GM18868 (cell line): Measurements from ENCODE around the gene PUM2.

Source experiments
- ATAC-seq: cut with Tn5 transposase; IDR thresholded peaks from one replicate; pipeline ENCODE4 v1.9.1; 2021; ENCODE audit warnings: mild to moderate bottlenecking, moderate library complexity; ENCODE audit not compliant: unreplicated experiment

Gene PUM2

DNA sequence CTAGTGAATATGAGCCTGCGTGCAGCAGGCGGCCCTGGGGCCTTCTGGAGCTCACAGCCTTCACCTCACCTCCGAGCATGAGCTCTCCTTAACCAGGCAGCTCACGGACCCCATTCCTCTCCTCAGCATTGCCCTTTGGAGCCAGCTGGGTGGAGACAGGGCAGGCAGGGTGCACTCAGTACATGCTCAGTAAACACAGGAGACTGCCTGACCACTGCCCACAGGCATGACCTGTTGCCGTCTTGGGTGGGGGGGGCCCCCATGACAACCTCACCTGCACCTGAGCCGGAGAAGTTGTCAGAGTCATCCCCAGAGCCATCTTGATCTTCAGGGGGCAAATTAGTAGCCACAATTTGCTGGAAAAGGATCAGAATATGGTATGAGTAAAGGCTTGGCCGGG is 145.6 kb downstream of the PUM2 start:
- ATAC-seq: no peak

DNA sequence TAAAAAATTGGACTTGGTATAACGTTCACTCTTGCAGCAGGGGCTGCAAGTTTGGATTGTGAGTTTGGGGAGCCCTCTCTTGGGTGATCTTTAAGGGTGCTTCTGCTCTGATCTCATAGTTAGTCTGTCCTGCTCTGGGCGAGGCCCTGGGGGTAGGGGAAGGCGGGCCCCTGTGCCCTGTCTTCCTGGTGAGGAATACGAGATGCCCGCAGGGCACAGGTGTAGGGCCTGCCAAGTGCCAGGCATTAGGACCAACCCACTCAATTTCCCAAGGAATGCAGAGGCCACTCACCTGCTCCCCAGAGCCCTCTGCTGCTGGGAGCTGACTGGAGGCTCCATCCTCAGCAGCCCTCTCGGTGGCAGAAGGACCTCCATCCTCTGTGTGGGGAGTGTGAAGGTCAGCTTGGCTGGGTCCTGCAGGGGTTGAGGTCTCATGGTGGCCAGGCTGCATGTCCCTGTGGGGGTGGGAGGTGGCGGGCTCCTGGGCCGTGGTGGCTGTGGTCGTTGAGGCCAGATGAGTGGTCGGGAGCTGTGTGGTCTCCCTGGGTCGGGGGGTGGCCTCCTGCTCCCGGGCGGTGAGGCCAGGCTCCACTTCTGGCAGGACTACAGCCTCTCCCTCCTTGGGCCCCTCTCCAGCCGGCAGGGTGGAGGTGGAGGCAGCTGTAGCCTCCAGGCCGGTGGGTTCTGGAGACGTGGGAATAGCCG is 147.0 kb downstream of the PUM2 start:
- no peak for ATAC-seq

DNA sequence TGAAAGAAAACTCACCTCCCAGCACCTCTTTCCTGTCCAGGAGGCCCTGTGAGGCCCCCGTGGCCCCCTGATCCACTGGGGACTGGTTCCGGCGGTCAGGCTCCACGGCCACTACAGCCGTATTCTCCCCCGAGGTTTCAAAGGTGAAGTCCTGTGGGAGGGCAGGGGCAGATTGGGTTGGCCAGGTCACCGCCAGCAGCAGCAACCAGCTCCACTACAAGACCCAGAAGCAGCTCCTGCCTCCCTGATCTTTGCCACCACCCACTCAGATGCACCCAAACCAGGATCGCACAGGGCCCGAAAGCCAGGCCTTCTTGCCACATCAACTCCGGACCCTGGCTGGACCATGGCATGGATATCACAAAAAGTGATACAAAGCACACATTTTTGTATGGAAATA is 147.6 kb downstream of the PUM2 start:
- no peak for ATAC-seq

DNA sequence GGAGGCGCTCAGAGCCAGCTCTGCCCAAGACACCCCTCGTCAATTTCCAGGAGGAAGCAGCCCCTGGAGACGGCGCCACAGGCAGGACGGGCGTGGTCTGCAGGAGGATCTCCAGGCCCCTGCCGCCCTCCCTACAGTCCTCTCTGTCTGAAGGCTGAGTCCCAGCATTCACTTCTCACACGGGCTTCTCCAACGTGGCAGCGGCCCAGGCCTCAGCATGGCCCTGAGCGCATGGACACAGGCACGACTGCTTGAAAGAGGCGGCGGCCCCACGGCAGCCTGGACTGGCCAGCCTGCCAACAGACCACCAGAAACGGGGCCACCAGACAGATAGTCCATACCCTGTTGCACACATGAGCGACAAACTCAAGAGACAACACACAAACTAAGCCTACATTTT is 149.0 kb downstream of the PUM2 start:
- no peak for ATAC-seq

DNA sequence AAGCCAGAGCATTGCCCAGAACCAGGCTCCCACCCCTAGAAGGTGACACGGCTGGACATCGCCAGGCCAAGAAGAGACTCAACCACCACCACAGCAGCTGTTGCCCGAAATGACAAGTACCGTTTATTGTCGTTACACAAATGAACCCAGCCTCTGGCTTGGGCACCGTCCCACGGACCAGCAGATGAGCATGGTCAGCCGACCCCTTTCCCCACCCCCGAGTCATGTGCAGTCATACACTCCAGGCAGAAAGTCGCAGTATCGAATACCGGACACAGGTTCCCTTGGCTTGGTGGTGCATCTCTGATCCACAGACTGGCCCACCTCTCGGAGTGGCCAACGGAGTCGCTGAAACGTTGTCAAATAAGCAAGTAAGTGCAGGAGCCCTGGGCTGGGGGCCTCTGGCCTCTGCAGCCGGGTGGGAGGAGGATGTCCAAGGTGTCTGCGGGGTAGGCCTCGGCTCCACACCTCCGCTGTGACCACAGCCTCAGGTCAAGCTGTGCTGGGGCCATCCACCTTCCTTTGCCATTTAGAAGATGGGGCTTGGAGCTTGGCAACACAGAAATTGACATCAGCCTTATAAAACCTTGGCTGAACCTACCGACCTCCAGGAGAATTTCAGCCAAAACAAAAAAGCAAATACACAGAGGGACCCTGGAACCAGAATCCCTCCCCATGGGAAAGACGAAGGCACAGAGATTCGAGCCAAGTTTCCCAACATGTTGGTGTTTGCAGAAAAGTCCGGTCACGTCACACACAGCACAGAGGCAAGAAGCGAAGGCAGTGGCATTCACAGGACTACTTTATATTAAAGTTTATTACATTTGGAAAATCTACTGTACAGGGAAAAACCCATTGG is 149.7 kb downstream of the PUM2 start:
- no peak for ATAC-seq

DNA sequence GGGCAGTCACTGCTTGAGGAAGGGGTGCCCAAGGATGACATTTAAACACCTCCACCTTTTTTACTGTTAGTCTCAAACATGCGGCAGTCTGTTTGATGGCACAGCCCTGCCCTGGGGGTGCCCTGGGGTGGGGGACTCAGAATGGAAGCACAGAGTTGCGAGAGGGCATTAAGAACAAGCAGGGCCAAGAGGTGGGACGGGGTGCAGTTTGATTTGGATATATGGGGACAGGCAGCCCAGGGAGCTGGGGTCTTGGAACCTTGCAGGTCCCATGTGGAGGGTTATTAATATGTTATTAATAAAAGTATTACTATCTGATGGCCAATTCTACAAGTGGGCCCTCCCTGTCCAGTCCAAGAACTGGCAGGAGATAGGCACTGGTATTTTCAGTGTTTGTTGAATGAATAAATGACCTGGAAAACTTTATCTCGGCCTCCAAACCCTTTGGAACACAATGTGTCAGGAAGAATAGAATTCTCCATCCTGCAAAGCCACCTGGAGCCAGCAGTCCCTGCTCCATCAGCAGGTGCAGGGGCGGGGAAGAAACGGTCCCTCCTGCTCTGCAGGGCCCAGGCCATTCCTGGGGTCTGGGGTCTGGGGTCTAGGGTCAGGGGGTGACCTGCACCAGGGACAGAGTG is 150.9 kb downstream of the PUM2 start:
- no peak for ATAC-seq

DNA sequence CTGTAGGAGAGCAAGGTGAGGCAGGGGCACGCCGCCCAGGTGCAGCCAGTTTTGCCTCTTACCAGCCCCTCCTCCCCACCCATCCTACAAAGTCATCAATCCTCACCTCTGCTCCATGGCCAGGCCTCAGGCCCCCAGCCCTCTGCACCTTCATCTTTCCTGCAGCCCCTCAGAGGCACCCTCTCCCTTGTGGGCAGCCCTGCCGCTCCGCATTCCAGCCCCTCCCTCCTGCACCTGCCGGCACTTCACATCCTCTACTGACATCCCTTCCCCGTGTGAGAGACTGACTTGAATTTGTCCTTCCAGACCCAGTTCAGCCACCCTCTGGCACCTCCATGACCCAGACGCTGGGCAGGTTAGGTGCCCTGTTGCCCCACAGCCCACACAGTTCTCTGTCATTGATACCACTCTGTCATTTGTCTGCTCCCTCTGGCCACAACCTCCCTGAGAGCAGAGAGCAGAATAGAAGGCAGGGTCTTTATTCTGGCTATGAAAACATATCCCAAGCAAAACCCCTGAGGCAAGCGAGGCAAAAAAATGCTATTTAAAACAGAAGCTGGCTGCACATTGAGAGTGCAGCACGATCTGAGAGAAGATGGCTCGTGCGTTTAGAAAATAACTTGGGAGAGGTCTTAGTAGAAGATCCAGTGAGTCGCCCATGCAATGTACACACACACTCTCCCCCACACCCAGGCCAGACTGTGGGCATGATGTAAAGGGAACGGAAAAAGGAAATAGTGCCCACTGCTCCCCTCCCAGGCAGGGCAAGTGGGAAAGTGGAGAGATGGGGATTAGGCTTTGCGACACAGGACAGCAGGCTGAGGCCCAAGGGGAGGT is 151.6 kb downstream of the PUM2 start:
- ATAC-seq: no peak
